Osteoblast (primary cell): ENCODE measurements around the gene SPNS3. TPM values are rescaled to one million over a fixed set of nuclear protein-coding genes. Genes with fewer than 3 reads are reported as not detected.

Experiments used
- DNase-seq: peaks from one replicate; pipeline ENCODE4 v3.0.0; 2011; ENCODE audit warnings: low spot score, mixed read lengths; ENCODE audit not compliant: insufficient read length; ENCODE audit errors: missing footprints
- H2AFZ ChIP-seq: 2 replicates; pipeline ENCODE4 v1.6.0; 2011; ENCODE audit warnings: mild to moderate bottlenecking, low read length
- H3K27ac ChIP-seq: 2 replicates; pipeline ENCODE4 v1.5.1; 2011; ENCODE audit warnings: mild to moderate bottlenecking, low read depth, low read length, moderate library complexity
- H3K27me3 ChIP-seq: 2 replicates; pipeline ENCODE4 v1.6.0; 2012; ENCODE audit warnings: mild to moderate bottlenecking, control low read depth, inconsistent platforms, low read length, moderate library complexity; ENCODE audit not compliant: insufficient read depth
- H3K36me3 ChIP-seq: 2 replicates; pipeline ENCODE4 v1.5.1; 2011; ENCODE audit warnings: mild to moderate bottlenecking, low read length, control low read depth, moderate library complexity; ENCODE audit not compliant: insufficient read depth
- H3K4me1 ChIP-seq: 2 replicates; pipeline ENCODE4 v1.5.1; 2011; ENCODE audit warnings: mild to moderate bottlenecking, low read length, control low read depth, moderate library complexity; ENCODE audit not compliant: insufficient read depth
- H3K4me2 ChIP-seq: 2 replicates; pipeline ENCODE4 v1.6.0; 2011; ENCODE audit warnings: mild to moderate bottlenecking, low read length; ENCODE audit not compliant: insufficient read depth
- H3K4me3 ChIP-seq: fragments of 200-600 bp; sonication (generic); 3 replicates; pipeline ENCODE4 v1.5.1; 2012; ENCODE audit warnings: mild to moderate bottlenecking, low read length, inconsistent platforms; ENCODE audit not compliant: insufficient read depth
- H3K79me2 ChIP-seq: 2 replicates; pipeline ENCODE4 v1.6.0; 2012; ENCODE audit warnings: mild to moderate bottlenecking, low read length, control low read depth, inconsistent platforms; ENCODE audit not compliant: insufficient read depth
- H3K9me3 ChIP-seq: 2 replicates; pipeline ENCODE4 v1.5.1; 2011; ENCODE audit warnings: low read depth, low read length, control low read depth
- H4K20me1 ChIP-seq: 2 replicates; pipeline ENCODE4 v1.6.0; 2012; ENCODE audit warnings: mild to moderate bottlenecking, low read length, control low read depth; ENCODE audit not compliant: insufficient read depth
- total RNA-seq: library from RNA; depleted of rRNA; stranded (reverse); fragments of >200 nt; gene quantifications from 2 replicates; pipeline ENCODE4 v1.2.3, GENCODE V29; 2012
- TF ChIP-seq, protein P1 (sequence below): IDR thresholded peaks from 2 replicates; pipeline ENCODE4 v1.5.1; 2011; ENCODE audit warnings: mild to moderate bottlenecking, low read depth, low read length, moderate library complexity; ENCODE audit errors: extremely low read depth

SPNS3 gene
- total RNA-seq, 1 donor = not detected

GRCh38 chr17:4500191-4500571 lies 66.4 kb downstream of the SPNS3 start:
- no peak overlapping the region for H3K4me2 ChIP-seq
- peaks cover 33% of the 10 kb centered on the region for H3K27me3 ChIP-seq
- H3K4me1 ChIP-seq = no peaks in the 10 kb centered on the region
- H3K9me3 ChIP-seq = no peaks in the 10 kb centered on the region
- H3K4me3 ChIP-seq = no peak overlapping the region
- no peaks in the 10 kb centered on the region for H3K79me2 ChIP-seq
- H4K20me1 ChIP-seq = peaks cover 3% of the 10 kb centered on the region
- H3K27ac ChIP-seq = no peak overlapping the region
- no peak overlapping the region for H2AFZ ChIP-seq
- TF ChIP-seq, protein P1, sequence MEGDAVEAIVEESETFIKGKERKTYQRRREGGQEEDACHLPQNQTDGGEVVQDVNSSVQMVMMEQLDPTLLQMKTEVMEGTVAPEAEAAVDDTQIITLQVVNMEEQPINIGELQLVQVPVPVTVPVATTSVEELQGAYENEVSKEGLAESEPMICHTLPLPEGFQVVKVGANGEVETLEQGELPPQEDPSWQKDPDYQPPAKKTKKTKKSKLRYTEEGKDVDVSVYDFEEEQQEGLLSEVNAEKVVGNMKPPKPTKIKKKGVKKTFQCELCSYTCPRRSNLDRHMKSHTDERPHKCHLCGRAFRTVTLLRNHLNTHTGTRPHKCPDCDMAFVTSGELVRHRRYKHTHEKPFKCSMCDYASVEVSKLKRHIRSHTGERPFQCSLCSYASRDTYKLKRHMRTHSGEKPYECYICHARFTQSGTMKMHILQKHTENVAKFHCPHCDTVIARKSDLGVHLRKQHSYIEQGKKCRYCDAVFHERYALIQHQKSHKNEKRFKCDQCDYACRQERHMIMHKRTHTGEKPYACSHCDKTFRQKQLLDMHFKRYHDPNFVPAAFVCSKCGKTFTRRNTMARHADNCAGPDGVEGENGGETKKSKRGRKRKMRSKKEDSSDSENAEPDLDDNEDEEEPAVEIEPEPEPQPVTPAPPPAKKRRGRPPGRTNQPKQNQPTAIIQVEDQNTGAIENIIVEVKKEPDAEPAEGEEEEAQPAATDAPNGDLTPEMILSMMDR = no peak
- DNase-seq = no peak
- H3K36me3 ChIP-seq = no peaks in the 10 kb centered on the region

DNA sequence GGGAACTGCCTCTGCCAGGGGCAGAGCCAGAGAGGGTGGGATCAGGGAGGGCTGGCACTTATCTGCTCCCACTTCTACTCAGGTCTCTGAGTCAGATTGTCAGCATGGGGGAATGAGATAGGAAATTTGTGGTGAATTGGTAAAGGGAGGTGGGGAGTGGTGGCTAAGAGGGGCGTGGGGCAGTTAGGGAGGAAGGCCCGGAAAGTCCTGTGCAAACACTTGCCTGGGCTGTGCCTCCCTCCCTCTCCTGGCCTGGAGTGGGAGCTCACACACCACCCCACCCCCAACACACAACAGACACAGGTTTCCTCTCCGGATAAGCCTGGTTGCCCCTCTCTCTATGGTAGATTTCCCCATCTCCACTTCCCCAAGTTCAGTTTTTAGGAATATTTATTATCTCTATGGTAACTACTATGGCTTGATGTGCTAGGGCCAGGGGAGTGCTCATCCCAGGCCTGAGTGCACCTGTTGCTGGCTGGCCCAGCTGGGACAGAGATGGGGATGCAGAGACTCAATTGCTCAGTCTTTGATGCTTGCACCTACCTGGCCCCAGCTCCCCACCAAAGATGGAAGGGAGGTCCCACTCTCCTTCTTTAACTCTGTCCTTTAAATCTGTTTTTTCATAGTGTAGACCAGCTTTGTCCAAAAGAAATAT lies 67.7 kb downstream of the SPNS3 start:
- Histone ChIP-seq H3K4me2 (no peak overlapping the region), H3K9me3 (no peaks in the 10 kb centered on the region)

DNA sequence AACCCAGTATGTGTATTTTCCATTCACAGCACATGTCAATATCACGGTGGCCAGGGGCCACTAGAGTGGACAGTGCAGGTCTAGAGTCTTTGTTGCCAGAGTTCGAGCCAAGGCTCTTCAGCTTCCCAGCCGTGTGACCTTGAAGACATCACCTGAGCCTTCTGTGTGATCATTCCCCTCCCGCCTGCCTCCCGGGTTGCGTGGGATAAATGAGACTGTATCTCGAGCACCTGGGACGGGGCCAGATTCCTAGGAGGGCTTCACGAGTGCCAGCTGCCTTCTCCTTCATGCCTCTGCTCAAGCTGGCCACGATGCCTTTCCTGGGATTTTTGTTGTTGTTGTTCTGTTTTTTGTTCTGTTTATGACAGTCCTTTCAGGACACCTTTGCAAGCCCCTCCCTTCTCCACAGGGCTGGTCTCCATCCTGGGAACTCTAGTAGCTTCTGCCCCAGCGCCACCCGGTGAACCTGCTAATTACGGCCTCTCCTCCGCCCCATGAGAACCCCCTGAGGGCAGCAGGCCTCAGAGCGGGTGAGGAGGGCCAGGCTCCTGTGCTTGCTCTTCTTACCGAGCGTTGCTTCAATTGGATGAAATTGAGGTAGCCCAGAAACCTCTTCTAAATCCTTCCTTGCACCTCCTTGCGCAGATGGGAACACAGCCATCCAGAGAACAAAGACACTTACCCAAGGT lies 68.9 kb downstream of the SPNS3 start:
- no peak overlapping the region for H3K4me2 ChIP-seq
- H3K36me3 ChIP-seq = no peaks in the 10 kb centered on the region
- no peak overlapping the region for H2AFZ ChIP-seq
- TF ChIP-seq, protein P1 = no peak
- no peaks in the 10 kb centered on the region for H3K4me1 ChIP-seq
- peaks cover 3% of the 10 kb centered on the region for H4K20me1 ChIP-seq
- H3K9me3 ChIP-seq = no peaks in the 10 kb centered on the region
- H3K4me3 ChIP-seq = no peak overlapping the region
- H3K27me3 ChIP-seq = peaks cover 24% of the 10 kb centered on the region
- no peak overlapping the region for H3K27ac ChIP-seq
- no peak for DNase-seq
- H3K79me2 ChIP-seq = no peaks in the 10 kb centered on the region

More for the DNA sequence above, 67.7 kb downstream of the SPNS3 start:
- peaks cover 3% of the 10 kb centered on the region for H4K20me1 ChIP-seq
- H3K27me3 ChIP-seq = peaks cover 33% of the 10 kb centered on the region
- H3K4me1 ChIP-seq = no peaks in the 10 kb centered on the region
- DNase-seq = no peak
- TF ChIP-seq, protein P1 = no peak
- H3K79me2 ChIP-seq = no peaks in the 10 kb centered on the region
- H3K27ac ChIP-seq = no peak overlapping the region
- no peaks in the 10 kb centered on the region for H3K36me3 ChIP-seq
- H3K4me3 ChIP-seq = no peak overlapping the region
- no peak overlapping the region for H2AFZ ChIP-seq

DNA sequence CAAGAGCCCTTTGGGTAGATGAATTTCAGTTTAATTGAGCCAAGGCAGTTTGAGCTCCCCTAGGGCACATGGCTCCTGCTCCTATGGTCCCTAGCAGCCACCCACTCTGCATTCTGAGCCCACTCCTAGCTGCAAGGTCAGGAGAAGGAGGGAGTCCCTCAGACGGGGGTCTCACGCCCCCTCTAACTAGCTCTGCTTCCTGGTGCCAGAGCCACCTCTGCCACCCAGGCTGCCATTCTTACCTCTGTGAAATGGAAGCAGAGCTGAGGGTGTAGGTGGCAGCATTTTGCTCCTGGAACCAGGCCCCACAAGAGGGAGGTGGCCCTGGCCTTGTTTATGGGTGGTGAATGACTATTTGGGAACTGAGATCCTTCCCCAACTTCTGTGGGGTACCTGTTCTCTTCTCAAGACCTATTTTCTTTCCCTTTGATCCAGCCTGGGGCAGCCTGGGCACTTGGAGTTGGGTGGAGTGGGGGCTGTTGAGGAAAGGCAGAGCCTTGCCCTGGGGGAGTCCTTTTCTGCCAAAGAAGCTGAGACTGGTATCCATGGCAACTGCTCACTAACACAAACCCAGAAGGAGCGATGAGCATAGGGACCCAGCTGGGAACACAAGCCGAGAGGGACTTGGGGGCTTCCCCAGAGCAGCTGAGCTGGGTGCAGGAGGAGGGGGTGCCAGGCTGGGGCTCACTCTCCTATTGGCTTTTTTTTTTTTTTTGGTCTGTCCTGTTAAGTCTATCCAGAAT lies 69.7 kb downstream of the SPNS3 start:
- TF ChIP-seq, protein P1 = no peak
- no peak overlapping the region for H3K4me2 ChIP-seq
- no peak for DNase-seq
- H3K36me3 ChIP-seq = no peaks in the 10 kb centered on the region
- H4K20me1 ChIP-seq = peaks cover 3% of the 10 kb centered on the region
- no peak overlapping the region for H3K27ac ChIP-seq
- H3K4me1 ChIP-seq = no peaks in the 10 kb centered on the region
- no peaks in the 10 kb centered on the region for H3K79me2 ChIP-seq
- no peak overlapping the region for H3K4me3 ChIP-seq
- no peak overlapping the region for H2AFZ ChIP-seq
- H3K27me3 ChIP-seq = peaks cover 18% of the 10 kb centered on the region
- no peaks in the 10 kb centered on the region for H3K9me3 ChIP-seq
